ENCODE data around the gene PDGFC. TPM values are rescaled to one million over a fixed set of nuclear protein-coding genes. Genes with fewer than 3 reads are reported as not detected.

The PDGFC gene
- total RNA-seq, 4 donors from 2014 or later: 8.4 to 34.7 (median 21.9) TPM

DNA sequence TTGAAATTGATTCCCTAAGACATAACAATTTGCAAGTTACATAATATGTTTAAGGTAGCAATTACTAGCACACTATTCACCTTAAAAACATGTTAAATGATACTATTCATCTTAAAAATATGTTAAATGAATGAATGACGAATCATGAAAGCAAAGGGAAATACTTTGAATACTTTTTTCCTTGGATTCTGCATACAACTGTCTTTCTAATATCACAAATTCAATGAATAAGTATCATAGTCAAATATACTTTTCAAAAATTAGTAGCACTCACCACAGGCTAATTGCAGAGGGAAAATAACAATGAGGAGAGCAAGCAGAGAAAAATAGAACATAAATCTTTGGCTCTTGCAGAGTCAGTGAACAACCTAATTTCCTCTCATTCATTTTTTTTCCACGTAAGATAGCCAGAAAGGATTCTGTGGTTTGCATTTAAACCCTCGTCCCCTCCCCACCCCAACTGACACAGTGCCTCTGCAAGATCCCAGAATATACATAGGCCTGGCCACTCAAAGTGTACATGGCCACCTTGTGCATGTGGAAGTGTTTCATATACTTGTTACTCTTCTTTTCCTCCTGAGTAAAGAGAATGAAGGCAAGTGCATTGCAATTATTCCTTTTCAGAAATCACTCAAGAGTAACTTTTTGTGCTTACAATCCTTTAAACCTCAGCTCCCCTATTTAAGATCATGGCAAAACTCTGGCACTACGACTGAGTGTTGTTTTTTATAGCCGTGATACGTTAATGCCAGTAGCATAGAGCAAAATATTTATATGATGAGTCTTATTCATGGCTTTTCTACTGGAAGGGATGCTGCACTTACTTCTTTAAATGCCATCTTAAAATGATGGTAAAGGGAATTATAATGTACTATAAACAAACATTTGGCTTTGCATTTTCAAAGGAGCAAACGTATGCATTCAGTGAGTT, 236.4 kb downstream of the PDGFC start:
- Histone ChIP-seq H3K9me3 (peaks cover 0 to 32% (median 7%) of the 10 kb centered on the region in 4 donors), H3K4me1 (no peaks in the 10 kb centered on the region), H3K4me3 (no peak overlapping the region), H3K36me3 (no peaks in the 10 kb centered on the region), H3K27ac (no peak overlapping the region), H3K27me3 (no peaks in the 10 kb centered on the region)
- TF ChIP-seq EP300 (IDR thresholded peaks at IDR 0.05) (no peak), POLR2A (IDR thresholded peaks at IDR 0.05) (no peak), CTCF (IDR thresholded peaks at IDR 0.05) (no peak)
- DNase-seq (ENCODE audit: low spot score in 2 of 2): no peak
- 65 to 71% methylated on average over 7 of the region's 7 CpGs for WGBS, 2 donors

DNA sequence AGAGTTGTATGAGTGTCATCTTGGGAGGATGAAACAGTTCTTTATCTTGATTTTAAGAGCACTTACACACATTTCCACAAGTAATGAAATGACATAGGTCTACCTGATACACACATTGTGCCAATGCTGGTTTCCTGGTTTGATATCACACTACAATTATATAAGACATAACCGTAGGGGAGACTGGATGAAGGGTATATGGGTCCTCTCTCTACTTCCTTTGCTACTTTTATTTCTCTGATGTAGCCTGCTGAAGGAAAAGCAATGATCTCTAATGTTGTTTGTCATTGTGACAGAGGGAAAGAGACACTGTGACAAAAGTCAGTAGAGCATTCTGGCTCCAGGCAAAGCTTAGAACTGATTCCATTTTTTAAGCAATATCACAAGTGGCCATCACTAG, 238.0 kb downstream of the PDGFC start:
- 89 to 94% methylated on average over 1 of the region's 1 CpG for WGBS, 2 donors
- H3K36me3 ChIP-seq: no peaks in the 10 kb centered on the region
- H3K27me3 ChIP-seq: no peaks in the 10 kb centered on the region
- TF ChIP-seq CTCF (IDR thresholded peaks at IDR 0.05): no peak
- no peak overlapping the region for H3K4me3 ChIP-seq
- DNase-seq (ENCODE audit: low spot score in 2 of 2): no peak
- peaks cover 0 to 32% (median 7%) of the 10 kb centered on the region in 4 donors for H3K9me3 ChIP-seq
- H3K4me1 ChIP-seq: no peaks in the 10 kb centered on the region
- H3K27ac ChIP-seq: no peak overlapping the region

GRCh38 chr4:156732634-156733033, 239.0 kb downstream of the PDGFC start:
- Histone ChIP-seq H3K27ac (no peak overlapping the region), H3K4me3 (no peak overlapping the region), H3K4me1 (no peaks in the 10 kb centered on the region), H3K27me3 (no peaks in the 10 kb centered on the region), H3K9me3 (peaks cover 0 to 32% (median 7%) of the 10 kb centered on the region in 4 donors), H3K36me3 (no peaks in the 10 kb centered on the region)
- 93% methylated on average over 6 of the region's 6 CpGs for WGBS, 2 donors
- no peak for TF ChIP-seq POLR2A (IDR thresholded peaks at IDR 0.05)
- no peak for TF ChIP-seq EP300 (IDR thresholded peaks at IDR 0.05)
- TF ChIP-seq CTCF (IDR thresholded peaks at IDR 0.05): no peak
- DNase-seq (ENCODE audit: low spot score in 2 of 2): no peak

DNA sequence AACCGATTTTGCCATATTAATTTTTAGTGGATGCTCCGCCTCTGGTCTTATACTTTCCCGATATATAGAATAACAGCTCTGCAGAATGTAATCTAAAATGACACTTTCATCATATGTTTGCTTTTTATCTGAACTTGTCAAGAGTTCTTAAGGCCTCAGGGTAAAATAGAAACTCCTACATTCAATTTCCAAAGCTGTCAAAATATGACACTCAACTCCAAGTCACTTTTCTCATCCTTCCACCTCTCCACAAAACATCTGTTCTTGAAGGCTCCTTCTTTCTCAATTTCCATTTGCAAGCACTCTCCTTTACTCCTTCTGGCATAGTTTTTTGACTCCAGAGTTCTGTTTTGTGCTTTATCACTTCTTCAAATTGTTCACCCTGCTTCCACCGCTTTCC, 242.2 kb downstream of the PDGFC start:
- no peaks in the 10 kb centered on the region for H3K4me1 ChIP-seq
- WGBS, 2 donors: 93 to 95% methylated on average over 4 of the region's 4 CpGs
- DNase-seq (ENCODE audit: low spot score in 2 of 2): no peak
- no peaks in the 10 kb centered on the region for H3K36me3 ChIP-seq
- H3K27me3 ChIP-seq: no peaks in the 10 kb centered on the region
- TF ChIP-seq EP300 (IDR thresholded peaks at IDR 0.05) (no peak), POLR2A (IDR thresholded peaks at IDR 0.05) (no peak), CTCF (IDR thresholded peaks at IDR 0.05) (no peak)
- no peak overlapping the region for H3K27ac ChIP-seq
- no peak overlapping the region for H3K4me3 ChIP-seq
- peaks cover 0 to 32% (median 7%) of the 10 kb centered on the region in 4 donors for H3K9me3 ChIP-seq

DNA sequence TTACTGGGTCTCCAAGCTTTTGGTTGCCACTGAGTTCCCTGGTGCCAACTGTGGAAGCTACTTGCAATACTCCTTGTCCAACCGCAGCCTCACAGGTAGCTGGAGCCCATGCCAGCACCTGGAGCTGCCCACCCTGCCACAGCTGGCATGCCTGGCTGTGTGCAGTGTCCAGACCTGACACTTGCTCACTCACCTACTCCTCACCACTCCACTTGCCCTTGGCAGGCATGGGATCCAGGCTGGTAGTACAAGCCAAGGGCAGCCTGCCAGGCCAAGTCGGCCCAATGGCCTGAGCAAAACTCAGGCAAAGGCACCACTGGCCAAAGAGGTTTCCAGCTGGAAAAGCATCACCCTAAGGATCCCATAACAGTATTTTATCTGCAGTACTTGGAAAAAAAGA, 246.3 kb downstream of the PDGFC start:
- DNase-seq (ENCODE audit: low spot score in 2 of 2): no peak

More for the DNA sequence above, 246.3 kb downstream of the PDGFC start:
- Histone ChIP-seq H3K9me3 (no peaks in the 10 kb centered on the region), H3K4me3 (no peak overlapping the region), H3K27ac (no peak overlapping the region), H3K36me3 (no peaks in the 10 kb centered on the region), H3K4me1 (no peaks in the 10 kb centered on the region), H3K27me3 (no peaks in the 10 kb centered on the region)
- TF ChIP-seq EP300 (IDR thresholded peaks at IDR 0.05): no peak
- no peak for TF ChIP-seq POLR2A (IDR thresholded peaks at IDR 0.05)
- TF ChIP-seq CTCF (IDR thresholded peaks at IDR 0.05): no peak
- WGBS, 2 donors: 83 to 100% methylated on average over 2 of the region's 2 CpGs
